GM12891 (cell line): ENCODE data around the gene ALG10.
"Not testable (repeated sequence)": the region's sequence is repeated elsewhere in the genome, so short reads cannot be mapped to it uniquely, and the experiment has no call there.

Source experiments
- DNase-seq: peaks from one replicate; pipeline ENCODE4 v3.0.0; 2011; ENCODE audit warnings: low spot score; ENCODE audit not compliant: insufficient read length
- FAIRE-seq: peaks from 2 replicates; lab custom pipeline; 2011; peaks lifted over from hg19 to GRCh38; lab: Jason Lieb, UNC
- PAX5 ChIP-seq: IDR thresholded peaks from 2 replicates; pipeline ENCODE4 v1.6.1; 2011; ENCODE audit warnings: low read length, moderate library complexity, mild to moderate bottlenecking; ENCODE audit not compliant: insufficient read depth, severe bottlenecking
- POLR2A ChIP-seq: IDR thresholded peaks from 2 replicates; pipeline ENCODE4 v1.6.1; 2011; ENCODE audit warnings: low read depth, low read length, control low read depth
- POLR2AphosphoS5 ChIP-seq: IDR thresholded peaks from 2 replicates; pipeline ENCODE4 v1.6.1; 2011; ENCODE audit warnings: low read depth, low read length, control low read depth
- POU2F2 ChIP-seq: IDR thresholded peaks from 2 replicates; pipeline ENCODE4 v1.6.1; 2011; ENCODE audit warnings: low read depth, mild to moderate bottlenecking, control low read depth, low read length, moderate library complexity
- SPI1 ChIP-seq: IDR thresholded peaks from 2 replicates; pipeline ENCODE4 v1.6.1; 2011; ENCODE audit warnings: low read depth, low read length, control low read depth
- TAF1 ChIP-seq: IDR thresholded peaks from 2 replicates; pipeline ENCODE4 v1.6.1; 2011; ENCODE audit warnings: low read depth, low read length, control low read depth

The ALG10 gene

GRCh38 chr12:34030591-34030990, 8.3 kb downstream of the ALG10 start:
- TF ChIP-seq TAF1: no peak
- TF ChIP-seq POLR2AphosphoS5: no peak
- TF ChIP-seq SPI1: no peak
- TF ChIP-seq POLR2A: no peak
- no peak for TF ChIP-seq PAX5
- no peak for TF ChIP-seq POU2F2
- no peak for FAIRE-seq

GRCh38 chr12:34033628-34034296, 11.5 kb downstream of the ALG10 start:
- no peak for FAIRE-seq
- DNase-seq: no peak
- TF ChIP-seq PAX5 (no peak), POU2F2 (no peak)

More at GRCh38 chr12:34030591-34030990, 8.3 kb downstream of the ALG10 start:
- no peak for DNase-seq

- not testable (repeated sequence) for FAIRE-seq, DNase-seq
These were observed 16.1 kb downstream of the ALG10 start for GRCh38 chr12:34038357-34038756.

GRCh38 chr12:34046570-34046969, 24.3 kb downstream of the ALG10 start:
- FAIRE-seq: no peak
- TF ChIP-seq POLR2AphosphoS5 (no peak), TAF1 (no peak), PAX5 (no peak), POU2F2 (no peak), POLR2A (no peak)
- no peak for DNase-seq

GRCh38 chr12:34047855-34048254, 25.6 kb downstream of the ALG10 start:
- DNase-seq, FAIRE-seq: not testable (repeated sequence)

GRCh38 chr12:34048714-34049113, 26.4 kb downstream of the ALG10 start:
- no peak for TF ChIP-seq POLR2AphosphoS5
- no peak for TF ChIP-seq SPI1
- no peak for TF ChIP-seq TAF1
- no peak for TF ChIP-seq POU2F2
- TF ChIP-seq PAX5: no peak
- TF ChIP-seq POLR2A: no peak
- FAIRE-seq (no peak), DNase-seq (no peak)

GRCh38 chr12:34051486-34051885, 29.2 kb downstream of the ALG10 start:
- FAIRE-seq (no peak), DNase-seq (no peak)
- TF ChIP-seq SPI1 (0 out of 2 replicates have a peak, but pooled peaks have one; percentile 8), TAF1 (no peak)

GRCh38 chr12:34054938-34055337, 32.6 kb downstream of the ALG10 start:
- FAIRE-seq (no peak), DNase-seq (no peak)
- TF ChIP-seq POLR2AphosphoS5: no peak
- TF ChIP-seq TAF1: no peak
- TF ChIP-seq POLR2A: no peak
- TF ChIP-seq PAX5: no peak
- TF ChIP-seq SPI1: no peak
- TF ChIP-seq POU2F2: no peak
